Measurements from ENCODE around the gene ACBD3. TPM values are rescaled to one million over a fixed set of nuclear protein-coding genes. Genes with fewer than 3 reads are reported as not detected.
A peak's percentile ranks its signal among the peaks of the same experiment; 100 is the strongest.

ACBD3 gene
- total and polyA plus RNA-seq, 10 of the 15 experiments (the other 5 are each of a cell fraction or from before 2014, with no cell fraction given) = 7.5 to 27.9 (median 20.3) TPM

DNA sequence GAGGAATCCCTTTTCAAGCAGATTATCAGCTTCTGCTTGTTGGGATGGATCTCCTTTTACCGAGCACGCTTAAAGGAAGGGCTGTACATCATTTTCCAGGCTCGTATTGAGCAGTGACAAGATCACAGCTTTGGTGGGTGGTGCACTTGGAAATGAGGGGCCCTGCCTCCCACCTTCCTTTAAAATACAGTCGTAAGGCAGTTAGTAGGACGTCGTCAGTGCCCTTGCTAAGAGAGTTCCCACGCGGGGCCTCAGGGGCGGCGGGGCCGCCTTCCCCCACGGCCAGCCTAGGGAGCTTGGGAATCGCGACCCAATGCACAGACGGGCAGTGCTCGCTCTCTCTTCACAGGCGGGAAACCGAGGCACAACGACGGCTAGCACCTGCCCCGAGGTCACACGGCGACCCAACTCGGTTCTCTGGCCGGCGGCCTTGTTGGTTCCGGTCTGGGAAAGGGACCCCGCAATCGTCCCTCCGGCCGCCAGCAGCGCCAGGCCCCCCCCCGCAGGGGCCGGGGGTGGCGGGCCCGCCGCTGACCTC lies 65.4 kb downstream of the ACBD3 start:
- ChIA-PET POLR2A (interaction anchor here (0.7 to 3.1 kb wide), 6 partner anchors 11 to 119 kb away, joined by 3 to 20 read pairs (median 4); no protein-coding TSS in a partner anchor), CTCF (interaction anchor here (0.7 to 11.5 kb wide), 19 partner anchors 9 to 642 kb away, joined by 3 to 198 read pairs (median 4); partner anchors contain the start of genes H3-3A, LIN9 and SDE2), RAD21 (ENCODE audit: unreplicated experiment) (interaction anchor here (0.8 to 5.1 kb wide), 10 partner anchors 10 to 143 kb away, joined by 3 to 52 read pairs (median 4); partner anchors contain the start of gene H3-3A), SMC1A (ENCODE audit: uncharacterized antibody, unreplicated experiment) (interaction anchor here (0.8 to 5.5 kb wide), 9 partner anchors 11 to 160 kb away, joined by 3 to 65 read pairs (median 4); partner anchors contain the start of gene H3-3A)
- Histone ChIP-seq H2AFZ (ENCODE audit: control insufficient read depth, low read depth, low read length) (peak overlapping the region; percentile 71), H3K79me2 (ENCODE audit: control insufficient read depth, insufficient read depth, low read length) (no peaks in the 10 kb centered on the region), H3K9me3 (replicated peaks; ENCODE audit: control insufficient read depth, insufficient read depth, low read length) (no peaks in the 10 kb centered on the region), H3K4me3 (peak overlapping the region; percentile 81; the same call in 1 of the 2 replicates), H3K4me1 (ENCODE audit: control insufficient read depth, insufficient read depth, low read length) (peaks cover 27% of the 10 kb centered on the region), H3K36me3 (ENCODE audit: control insufficient read depth in 2 of 2, insufficient read depth in 2 of 2, low read length in 1 of 2) (no peaks in the 10 kb centered on the region), H3K4me2 (ENCODE audit: control insufficient read depth, insufficient read depth) (peak overlapping the region; percentile 64), H3K27me3 (replicated peaks in 1 of 2; ENCODE audit: control insufficient read depth in 2 of 2, insufficient read depth in 2 of 2, low read length in 1 of 2) (no peaks in the 10 kb centered on the region), H4K20me1 (ENCODE audit: control insufficient read depth, insufficient read depth) (no peaks in the 10 kb centered on the region), H3K9ac (ENCODE audit: control insufficient read depth, insufficient read depth, low read length) (peak overlapping the region; percentile 82; the same call in 1 of the 2 replicates), H3K27ac (ENCODE audit: control insufficient read depth, insufficient read depth) (peak overlapping the region; percentile 77; the same call in 1 of the 2 replicates)
- no TSS peak for BruUV-seq (replicated peaks)
- FAIRE-seq = no peak
- 16% methylated on average over 21 of the region's 37 CpGs for WGBS (ENCODE audit: insufficient coverage, insufficient replicate concordance, low lambda C conversion rate, missing lambda C conversion rate)
- no peak for ATAC-seq
- in situ Hi-C loops (cut with MboI) (no loop called here), intact Hi-C loops (cut with micrococcal nuclease; ENCODE audit: unreplicated experiment) (loop anchor here (1.0 to 10.0 kb wide), 6 partner anchors 57 to 484 kb away; partner anchors contain the start of genes LIN9 and SDE2)
- TF ChIP-seq ZBED1 (IDR thresholded peaks at IDR 0.05; ENCODE audit: borderline replicate concordance) = no peak
- 0 out of 2 replicates have a peak, but pooled peaks have one; percentile 2 for TF ChIP-seq PAX5 (IDR thresholded peaks at IDR 0.05; ENCODE audit: borderline replicate concordance, low read depth, low read length)
- TF ChIP-seq MXI1 (IDR thresholded peaks at IDR 0.05; ENCODE audit: low read depth, low read length) = 0 out of 2 replicates have a peak, but pooled peaks have one; percentile 4
- 0 out of 2 replicates have a peak, but pooled peaks have one; percentile 89 for TF ChIP-seq NR2F1 (conservative IDR thresholded peaks at IDR 0.05)
- DNase-seq (ENCODE audit: low read depth, low spot score) = no peak

- CTCF ChIA-PET = interaction anchor here (0.7 to 11.5 kb wide), 19 partner anchors 9 to 641 kb away, joined by 3 to 198 read pairs (median 5); partner anchors contain the start of genes H3-3A, LIN9 and SDE2
- no peaks in the 10 kb centered on the region for H3K27me3 ChIP-seq (replicated peaks in 1 of 2; ENCODE audit: control insufficient read depth in 2 of 2, insufficient read depth in 2 of 2, low read length in 1 of 2)
- no peaks in the 10 kb centered on the region for H4K20me1 ChIP-seq (ENCODE audit: control insufficient read depth, insufficient read depth)
- no peak overlapping the region for H2AFZ ChIP-seq (ENCODE audit: control insufficient read depth, low read depth, low read length)
- H3K9ac ChIP-seq (ENCODE audit: control insufficient read depth, insufficient read depth, low read length) = no peak overlapping the region
- ATAC-seq = no peak
- RAD21 ChIA-PET (ENCODE audit: unreplicated experiment) = interaction anchor here (0.8 to 5.1 kb wide), 10 partner anchors 10 to 142 kb away, joined by 3 to 52 read pairs (median 4); partner anchors contain the start of gene H3-3A
- H3K4me2 ChIP-seq (ENCODE audit: control insufficient read depth, insufficient read depth) = no peak overlapping the region
- intact Hi-C loops (cut with micrococcal nuclease; ENCODE audit: unreplicated experiment) (loop anchor here (5.0 to 10.0 kb wide), 4 partner anchors 123 to 484 kb away; partner anchors contain the start of genes LIN9 and SDE2), in situ Hi-C loops (cut with MboI) (no loop called here)
- H3K27ac ChIP-seq (ENCODE audit: control insufficient read depth, insufficient read depth) = no peak overlapping the region
- H3K4me3 ChIP-seq = no peak overlapping the region
- POLR2A ChIA-PET = interaction anchor here (1.0 to 3.1 kb wide), 5 partner anchors 11 to 118 kb away, joined by 3 to 20 read pairs (median 5); no protein-coding TSS in a partner anchor
- SMC1A ChIA-PET (ENCODE audit: uncharacterized antibody, unreplicated experiment) = interaction anchor here (0.8 to 5.5 kb wide), 11 partner anchors 10 to 159 kb away, joined by 3 to 65 read pairs (median 4); partner anchors contain the start of gene H3-3A
- H3K36me3 ChIP-seq (ENCODE audit: control insufficient read depth in 2 of 2, insufficient read depth in 2 of 2, low read length in 1 of 2) = no peaks in the 10 kb centered on the region
- peaks cover 24% of the 10 kb centered on the region for H3K4me1 ChIP-seq (ENCODE audit: control insufficient read depth, insufficient read depth, low read length)
- no peak for DNase-seq (ENCODE audit: low read depth, low spot score)
- WGBS (ENCODE audit: insufficient coverage, insufficient replicate concordance, low lambda C conversion rate, missing lambda C conversion rate) = 60% methylated on average over 5 of the region's 5 CpGs
- no peaks in the 10 kb centered on the region for H3K79me2 ChIP-seq (ENCODE audit: control insufficient read depth, insufficient read depth, low read length)
- BruUV-seq (replicated peaks) = no TSS peak
- no peaks in the 10 kb centered on the region for H3K9me3 ChIP-seq (replicated peaks; ENCODE audit: control insufficient read depth, insufficient read depth, low read length)
- FAIRE-seq = no peak
- TF ChIP-seq HDAC6 (IDR thresholded peaks at IDR 0.05; ENCODE audit: unreplicated experiment) (no peak), SUPT20H (IDR thresholded peaks at IDR 0.05; ENCODE audit: borderline replicate concordance, control insufficient read depth, low read depth, low read length) (no peak), RB1 (IDR thresholded peaks at IDR 0.05; ENCODE audit: borderline replicate concordance) (no peak), CREM (IDR thresholded peaks at IDR 0.05; ENCODE audit: low read depth) (no peak), ESRRA (IDR thresholded peaks at IDR 0.05; ENCODE audit: low read length) (no peak), TCF12 (IDR thresholded peaks at IDR 0.05; ENCODE audit: low read depth, low read length) (no peak), CHD2 (IDR thresholded peaks at IDR 0.05; ENCODE audit: borderline replicate concordance, low read depth, low read length) (no peak), CBX3 (IDR thresholded peaks at IDR 0.05; ENCODE audit: borderline replicate concordance, low read depth) (no peak), ELK1 (IDR thresholded peaks at IDR 0.05; ENCODE audit: low read depth, low read length) (no peak), FOS (IDR thresholded peaks at IDR 0.05; ENCODE audit: borderline replicate concordance, extremely low read depth, insufficient read length) (no peak), ZBED1 (IDR thresholded peaks at IDR 0.05; ENCODE audit: borderline replicate concordance) (no peak), RAD51 (IDR thresholded peaks at IDR 0.05) (no peak)
Observed at GRCh38 chr1:226120398-226120797, 66.1 kb downstream of the ACBD3 start.

Data from GM12878 (cell line).